K562 (cell line): Measurements from ENCODE around the gene MATK. TPM values are rescaled to one million over a fixed set of nuclear protein-coding genes. Genes with fewer than 3 reads are reported as not detected.

ENCODE experiments used
- CAMTA2 ChIP-seq: fragments of 250-450 bp; sonication (Bioruptor Pico); conservative IDR thresholded peaks from 2 replicates; pipeline ENCODE4 v1.5.1; 2022
- CTBP1 ChIP-seq: fragments of 450-650 bp; IDR thresholded peaks from 2 replicates; pipeline ENCODE4 v1.6.1; 2016; ENCODE audit warnings: borderline replicate concordance
- DDX20 ChIP-seq: fragments of 450-650 bp; IDR thresholded peaks from 2 replicates; pipeline ENCODE4 v1.6.1; 2016; ENCODE audit warnings: missing genetic modification characterization, low read depth, mild to moderate bottlenecking, missing compliant biosample characterization, moderate library complexity
- DLX4 ChIP-seq: fragments of 250-450 bp; sonication (Bioruptor Pico); IDR thresholded peaks from 2 replicates; pipeline ENCODE4 v1.6.1; 2021; ENCODE audit warnings: mild to moderate bottlenecking
- E2F1 ChIP-seq: sonication (generic); formaldehyde crosslinking; IDR thresholded peaks from 2 replicates; pipeline ENCODE4 v1.8.1; 2023; ENCODE audit warnings: mild to moderate bottlenecking, missing genetic modification reagents, moderate library complexity
- FOXK1 ChIP-seq: sonication (generic); formaldehyde crosslinking; IDR thresholded peaks from 2 replicates; pipeline ENCODE4 v1.8.0; 2022; ENCODE audit warnings: missing genetic modification reagents, mild to moderate bottlenecking, borderline replicate concordance
- GTF2A2 ChIP-seq: IDR thresholded peaks from 2 replicates; pipeline ENCODE4 v1.6.1; 2016; ENCODE audit warnings: mild to moderate bottlenecking, missing genetic modification characterization, missing compliant biosample characterization
- HDAC2 ChIP-seq: fragments of 450-650 bp; IDR thresholded peaks from 2 replicates; pipeline ENCODE4 v1.6.1; 2016; ENCODE audit warnings: mild to moderate bottlenecking
- IRF1 ChIP-seq: sonication (generic); formaldehyde crosslinking; IDR thresholded peaks from 2 replicates; pipeline ENCODE4 v1.8.0; 2022; ENCODE audit warnings: missing genetic modification reagents, mild to moderate bottlenecking, borderline replicate concordance
- JUNB ChIP-seq: fragments of 450-650 bp; formaldehyde crosslinking; conservative IDR thresholded peaks from 2 replicates; pipeline ENCODE4 v1.4.0; 2020; ENCODE audit warnings: mild to moderate bottlenecking
- NCOA1 ChIP-seq: fragments of 450-650 bp; IDR thresholded peaks from 2 replicates; pipeline ENCODE4 v1.6.1; 2016; ENCODE audit warnings: low read depth
- NFRKB ChIP-seq: fragments of 450-650 bp; IDR thresholded peaks from 2 replicates; pipeline ENCODE4 v1.6.1; 2016; ENCODE audit warnings: low read depth
- NONO ChIP-seq, 2 experiments: fragments of 200-400 bp in 1 of 2; fragments of 450-650 bp in 1 of 2; formaldehyde crosslinking in 1 of 2; IDR thresholded peaks; 2 replicates each; pipeline ENCODE4 v1.6.1; 2017; ENCODE audit warnings: low read depth in 2 of 2, mild to moderate bottlenecking in 2 of 2, moderate library complexity in 2 of 2, low read length in 1 of 2
- PCBP1 ChIP-seq: fragments of 200-400 bp; formaldehyde crosslinking; IDR thresholded peaks from 2 replicates; pipeline ENCODE4 v1.6.1; 2018; ENCODE audit warnings: mild to moderate bottlenecking, low read depth, low read length; ENCODE audit not compliant: poor library complexity, severe bottlenecking
- POLR2B ChIP-seq: fragments of 450-650 bp; IDR thresholded peaks from 2 replicates; pipeline ENCODE4 v1.6.1; 2018; ENCODE audit warnings: low read depth; ENCODE audit not compliant: partially characterized antibody
- PYGO2 ChIP-seq: fragments of 450-650 bp; IDR thresholded peaks from 2 replicates; pipeline ENCODE4 v1.6.1; 2016; ENCODE audit warnings: mild to moderate bottlenecking, missing genetic modification characterization, moderate library complexity, missing compliant biosample characterization
- SIRT6 ChIP-seq: IDR thresholded peaks from one replicate; pipeline ENCODE4 v1.6.1; 2012; ENCODE audit warnings: low read depth, mild to moderate bottlenecking, control low read depth, inconsistent platforms, low read length, moderate library complexity
- SMAD4 ChIP-seq: fragments of 250-450 bp; sonication (Bioruptor Pico); conservative IDR thresholded peaks from 2 replicates; pipeline ENCODE4 v1.8.0; 2021; ENCODE audit warnings: inconsistent platforms, mild to moderate bottlenecking, moderate library complexity
- SMARCA4 ChIP-seq: fragments of 450-650 bp; IDR thresholded peaks from 2 replicates; pipeline ENCODE4 v1.6.1; 2016
- STAT5B ChIP-seq: fragments of 250-450 bp; sonication (Bioruptor Pico); IDR thresholded peaks from 2 replicates; pipeline ENCODE4 v1.8.0; 2021; ENCODE audit warnings: mild to moderate bottlenecking, inconsistent platforms
- TBL1XR1 ChIP-seq, 2 experiments: IDR thresholded peaks; 2 replicates each; pipeline ENCODE4 v1.6.1; 2012; ENCODE audit warnings: improper control_type of control experiment in 2 of 2, low read length in 2 of 2, mild to moderate bottlenecking in 1 of 2
- TEAD1 ChIP-seq, 2 experiments: fragments of 450-650 bp in 1 of 2; sonication (generic) in 1 of 2; formaldehyde crosslinking; IDR thresholded peaks; 2 replicates each; pipeline versions ENCODE4 v1.4.0 to v1.8.0; 2020 to 2022; ENCODE audit warnings: mild to moderate bottlenecking in 2 of 2, missing genetic modification reagents in 1 of 2
- ZKSCAN1 ChIP-seq: fragments of 150-350 bp; IDR thresholded peaks from 2 replicates; pipeline ENCODE4 v1.6.1; 2016; ENCODE audit warnings: low read depth, low read length
- ZNF324 ChIP-seq: fragments of 250-450 bp; sonication (Bioruptor Pico); IDR thresholded peaks from 2 replicates; pipeline ENCODE4 v1.4.0; 2020; ENCODE audit warnings: mild to moderate bottlenecking
- ZNF655 ChIP-seq: fragments of 250-450 bp; sonication (Bioruptor Pico); IDR thresholded peaks from 2 replicates; pipeline ENCODE4 v1.5.0; 2021
- ZNF668 ChIP-seq: fragments of 250-450 bp; sonication (Bioruptor Pico); IDR thresholded peaks from 2 replicates; pipeline ENCODE4 v1.8.0; 2022; ENCODE audit warnings: mild to moderate bottlenecking, inconsistent platforms
- ZSCAN29 ChIP-seq: fragments of 450-650 bp; IDR thresholded peaks from 2 replicates; pipeline ENCODE4 v1.6.1; 2017
- polyA plus RNA-seq, 8 experiments: library from polyadenylated mRNA; depleted of rRNA in 4 of 8; stranded (reverse) in 5 of 8; unstranded in 3 of 8; fragments of >200 nt; fragmentation: Nextera tagmentation in 2 of 8; fragmentation: Illumina TruSeq in 1 of 8; extraction: Ambion mirVana in 2 of 8; extraction: Trizol in 1 of 8; gene quantifications; 2 replicates each; pipeline versions ENCODE4 v1.2.1 to v1.2.3, GENCODE V29; 2011 to 2014; ENCODE audit warnings: inconsistent platforms in 1 of 8, missing spikeins in 1 of 8
- total RNA-seq, 7 experiments: library from RNA; depleted of rRNA in 6 of 7; stranded (reverse); fragments of >200 nt in 6 of 7; fragmentation: Illumina TruSeq in 2 of 7; extraction: Trizol in 2 of 7; gene quantifications; 2 replicates each; pipeline versions ENCODE4 v1.2.1 to v1.2.3, GENCODE V29; 2011 to 2021; ENCODE audit warnings: low replicate concordance in 1 of 7

MATK gene
- total and polyA plus RNA-seq, 9 of the 15 experiments (the other 6 are each of a cell fraction or from before 2014, with no cell fraction given), result 0.08 to 41.5 (median 21.4) TPM

- TF ChIP-seq NCOA1, result no peak
- no peak for TF ChIP-seq ZNF324 (CRISPR knock-in tag)
- no peak for TF ChIP-seq IRF1 (CRISPR knock-in tag)
- TF ChIP-seq DLX4 (CRISPR knock-in tag), result no peak
- no peak for TF ChIP-seq PYGO2 (tag)
- TF ChIP-seq TBL1XR1 (IDR thresholded peaks at IDR 0.05; ENCODE audit: low read length in 2 of 2), result no peak
- peak; percentile 78 for TF ChIP-seq PCBP1
- no peak for TF ChIP-seq FOXK1 (CRISPR knock-in tag)
- TF ChIP-seq STAT5B, result no peak
- no peak for TF ChIP-seq GTF2A2
- no peak for TF ChIP-seq SIRT6
- TF ChIP-seq DDX20, result no peak
- TF ChIP-seq E2F1 (CRISPR knock-in tag), result no peak
- TF ChIP-seq POLR2B, result no peak
- TF ChIP-seq CTBP1, result no peak
- no peak for TF ChIP-seq JUNB
- TF ChIP-seq CAMTA2 (CRISPR knock-in tag), result no peak
- TF ChIP-seq NFRKB, result no peak
- TF ChIP-seq TEAD1 (CRISPR knock-in tag; IDR thresholded peaks at IDR 0.05), result no peak
- no peak for TF ChIP-seq ZNF655 (CRISPR knock-in tag)
- no peak for TF ChIP-seq NONO (IDR thresholded peaks at IDR 0.05; ENCODE audit: low read depth in 2 of 2, low read length in 1 of 2)
- TF ChIP-seq ZKSCAN1, result no peak
- TF ChIP-seq SMAD4 (CRISPR knock-in tag), result no peak
- TF ChIP-seq SMARCA4, result no peak
- TF ChIP-seq HDAC2, result peak; percentile 48; the same call in 1 of the 2 replicates
- TF ChIP-seq ZSCAN29, result no peak
- TF ChIP-seq ZNF668, result no peak
Measured at GRCh38 chr19:3785938-3786824, at the start of gene MATK (continued).
